CD4-positive, alpha-beta T cell treated with Interleukin-17A for 4 hours (primary cell): Measurements from ENCODE around the gene FHIT.
A peak's percentile ranks its signal among the peaks of the same experiment; 100 is the strongest.

Experiments
- DNase-seq: peaks from one replicate; pipeline ENCODE4 v3.0.0-alpha.2; 2020; ENCODE audit warnings: mixed read lengths

FHIT gene

GRCh38 chr3:59728587-59728908, 1522.7 kb downstream of the FHIT start:
- no peak for DNase-seq

GRCh38 chr3:59727902-59728586, 1523.2 kb downstream of the FHIT start:
- DNase-seq: no peak

GRCh38 chr3:59726279-59726678, 1525.0 kb downstream of the FHIT start:
- no peak for DNase-seq

- no peak for DNase-seq
Measured at GRCh38 chr3:59717679-59718205, 1533.5 kb downstream of the FHIT start.

- DNase-seq: no peak
Measured at GRCh38 chr3:59714066-59714465, 1537.2 kb downstream of the FHIT start.

- no peak for DNase-seq
Measured at GRCh38 chr3:59710554-59710953, 1540.7 kb downstream of the FHIT start.

- DNase-seq: peak; percentile 14
Measured at GRCh38 chr3:59709702-59710553, 1541.3 kb downstream of the FHIT start.

- DNase-seq: no peak
Measured at GRCh38 chr3:59708202-59708601, 1543.0 kb downstream of the FHIT start.

GRCh38 chr3:59704292-59704691, 1547.0 kb downstream of the FHIT start:
- DNase-seq: no peak

GRCh38 chr3:59699648-59700320, 1551.5 kb downstream of the FHIT start:
- no peak for DNase-seq
